Chondrocyte (in vitro differentiated cells): ENCODE results near the gene ACVRL1. TPM values are rescaled to one million over a fixed set of nuclear protein-coding genes. Genes with fewer than 3 reads are reported as not detected.
A peak's percentile ranks its signal among the peaks of the same experiment; 100 is the strongest.

Experiments
- DNase-seq: peaks from one replicate; pipeline ENCODE4 v3.0.0; 2021; ENCODE audit warnings: mixed read lengths, low spot score
- H3K27ac Mint-ChIP-seq: one replicate; pipeline ENCODE4 v1.8.0; 2021; ENCODE audit warnings: mild to moderate bottlenecking, moderate library complexity, mixed read lengths; ENCODE audit not compliant: unreplicated experiment
- H3K27me3 Mint-ChIP-seq: 2 replicates; pipeline ENCODE4 v1.8.0; 2021; ENCODE audit warnings: low read depth, mixed read lengths
- H3K36me3 Mint-ChIP-seq: 2 replicates; pipeline ENCODE4 v1.8.0; 2021; ENCODE audit warnings: low read depth, mixed read lengths
- H3K4me1 Mint-ChIP-seq: 2 replicates; pipeline ENCODE4 v1.8.0; 2021; ENCODE audit warnings: low read depth, mild to moderate bottlenecking, mixed read lengths
- H3K4me3 Mint-ChIP-seq: one replicate; pipeline ENCODE4 v1.8.0; 2021; ENCODE audit warnings: mild to moderate bottlenecking, moderate library complexity, mixed read lengths; ENCODE audit not compliant: unreplicated experiment
- H3K9me3 Mint-ChIP-seq: 2 replicates; pipeline ENCODE4 v1.8.0; 2021; ENCODE audit warnings: low read depth, mixed read lengths
- CTCF ChIP-seq: fragments of 200-600 bp; sonication (generic); IDR thresholded peaks from 2 replicates; pipeline ENCODE4 v1.5.0; 2021; ENCODE audit warnings: antibody characterized with exemption, mild to moderate bottlenecking, moderate library complexity
- total RNA-seq: library from RNA; stranded (reverse); gene quantifications from 3 replicates; pipeline ENCODE4 v1.2.1, GENCODE V29; 2021

The ACVRL1 gene
- total RNA-seq, 1 donor from 2014 or later: 0.60 TPM

GRCh38 chr12:51911788-51912711 lies 4.7 kb downstream of the ACVRL1 start:
- Mint-ChIP-seq H3K9me3 (no peaks in the 10 kb centered on the region), H3K36me3 (no peaks in the 10 kb centered on the region), H3K4me1 (peaks cover 12% of the 10 kb centered on the region), H3K27ac (no peak overlapping the region), H3K4me3 (no peak overlapping the region), H3K27me3 (peaks cover 1% of the 10 kb centered on the region)
- DNase-seq: peak; percentile 35
- TF ChIP-seq CTCF: no peak

- H3K4me3 Mint-ChIP-seq: no peak overlapping the region
- H3K27ac Mint-ChIP-seq: no peak overlapping the region
- H3K4me1 Mint-ChIP-seq: peaks cover 12% of the 10 kb centered on the region
- no peaks in the 10 kb centered on the region for H3K9me3 Mint-ChIP-seq
- DNase-seq: peak; percentile 79
- TF ChIP-seq CTCF: peak; percentile 21
- no peaks in the 10 kb centered on the region for H3K36me3 Mint-ChIP-seq
- peaks cover 1% of the 10 kb centered on the region for H3K27me3 Mint-ChIP-seq
Measured at GRCh38 chr12:51913071-51914033, 6.0 kb downstream of the ACVRL1 start.

GRCh38 chr12:51914034-51914923 lies 7.0 kb downstream of the ACVRL1 start:
- peaks cover 12% of the 10 kb centered on the region for H3K4me1 Mint-ChIP-seq
- no peaks in the 10 kb centered on the region for H3K9me3 Mint-ChIP-seq
- no peak overlapping the region for H3K27ac Mint-ChIP-seq
- H3K36me3 Mint-ChIP-seq: no peaks in the 10 kb centered on the region
- TF ChIP-seq CTCF: no peak
- peak; percentile 59 for DNase-seq
- no peak overlapping the region for H3K4me3 Mint-ChIP-seq
- peaks cover 1% of the 10 kb centered on the region for H3K27me3 Mint-ChIP-seq

- Mint-ChIP-seq H3K4me3 (no peak overlapping the region), H3K27ac (no peak overlapping the region), H3K27me3 (peaks cover 1% of the 10 kb centered on the region), H3K36me3 (no peaks in the 10 kb centered on the region), H3K9me3 (no peaks in the 10 kb centered on the region), H3K4me1 (peaks cover 11% of the 10 kb centered on the region)
- TF ChIP-seq CTCF: no peak
- DNase-seq: peak; percentile 67
Measured at GRCh38 chr12:51915003-51915625, 7.8 kb downstream of the ACVRL1 start.
